GM10847 (cell line): ENCODE measurements around the gene RAB3GAP2.

Source experiments
- POLR2A ChIP-seq: IDR thresholded peaks from 2 replicates; pipeline ENCODE4 v1.6.1; 2011; ENCODE audit not compliant: insufficient read length; ENCODE audit errors: extremely low read depth

Gene RAB3GAP2, protein sequence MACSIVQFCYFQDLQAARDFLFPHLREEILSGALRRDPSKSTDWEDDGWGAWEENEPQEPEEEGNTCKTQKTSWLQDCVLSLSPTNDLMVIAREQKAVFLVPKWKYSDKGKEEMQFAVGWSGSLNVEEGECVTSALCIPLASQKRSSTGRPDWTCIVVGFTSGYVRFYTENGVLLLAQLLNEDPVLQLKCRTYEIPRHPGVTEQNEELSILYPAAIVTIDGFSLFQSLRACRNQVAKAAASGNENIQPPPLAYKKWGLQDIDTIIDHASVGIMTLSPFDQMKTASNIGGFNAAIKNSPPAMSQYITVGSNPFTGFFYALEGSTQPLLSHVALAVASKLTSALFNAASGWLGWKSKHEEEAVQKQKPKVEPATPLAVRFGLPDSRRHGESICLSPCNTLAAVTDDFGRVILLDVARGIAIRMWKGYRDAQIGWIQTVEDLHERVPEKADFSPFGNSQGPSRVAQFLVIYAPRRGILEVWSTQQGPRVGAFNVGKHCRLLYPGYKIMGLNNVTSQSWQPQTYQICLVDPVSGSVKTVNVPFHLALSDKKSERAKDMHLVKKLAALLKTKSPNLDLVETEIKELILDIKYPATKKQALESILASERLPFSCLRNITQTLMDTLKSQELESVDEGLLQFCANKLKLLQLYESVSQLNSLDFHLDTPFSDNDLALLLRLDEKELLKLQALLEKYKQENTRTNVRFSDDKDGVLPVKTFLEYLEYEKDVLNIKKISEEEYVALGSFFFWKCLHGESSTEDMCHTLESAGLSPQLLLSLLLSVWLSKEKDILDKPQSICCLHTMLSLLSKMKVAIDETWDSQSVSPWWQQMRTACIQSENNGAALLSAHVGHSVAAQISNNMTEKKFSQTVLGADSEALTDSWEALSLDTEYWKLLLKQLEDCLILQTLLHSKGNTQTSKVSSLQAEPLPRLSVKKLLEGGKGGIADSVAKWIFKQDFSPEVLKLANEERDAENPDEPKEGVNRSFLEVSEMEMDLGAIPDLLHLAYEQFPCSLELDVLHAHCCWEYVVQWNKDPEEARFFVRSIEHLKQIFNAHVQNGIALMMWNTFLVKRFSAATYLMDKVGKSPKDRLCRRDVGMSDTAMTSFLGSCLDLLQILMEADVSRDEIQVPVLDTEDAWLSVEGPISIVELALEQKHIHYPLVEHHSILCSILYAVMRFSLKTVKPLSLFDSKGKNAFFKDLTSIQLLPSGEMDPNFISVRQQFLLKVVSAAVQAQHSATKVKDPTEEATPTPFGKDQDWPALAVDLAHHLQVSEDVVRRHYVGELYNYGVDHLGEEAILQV (N-terminal part only)

DNA sequence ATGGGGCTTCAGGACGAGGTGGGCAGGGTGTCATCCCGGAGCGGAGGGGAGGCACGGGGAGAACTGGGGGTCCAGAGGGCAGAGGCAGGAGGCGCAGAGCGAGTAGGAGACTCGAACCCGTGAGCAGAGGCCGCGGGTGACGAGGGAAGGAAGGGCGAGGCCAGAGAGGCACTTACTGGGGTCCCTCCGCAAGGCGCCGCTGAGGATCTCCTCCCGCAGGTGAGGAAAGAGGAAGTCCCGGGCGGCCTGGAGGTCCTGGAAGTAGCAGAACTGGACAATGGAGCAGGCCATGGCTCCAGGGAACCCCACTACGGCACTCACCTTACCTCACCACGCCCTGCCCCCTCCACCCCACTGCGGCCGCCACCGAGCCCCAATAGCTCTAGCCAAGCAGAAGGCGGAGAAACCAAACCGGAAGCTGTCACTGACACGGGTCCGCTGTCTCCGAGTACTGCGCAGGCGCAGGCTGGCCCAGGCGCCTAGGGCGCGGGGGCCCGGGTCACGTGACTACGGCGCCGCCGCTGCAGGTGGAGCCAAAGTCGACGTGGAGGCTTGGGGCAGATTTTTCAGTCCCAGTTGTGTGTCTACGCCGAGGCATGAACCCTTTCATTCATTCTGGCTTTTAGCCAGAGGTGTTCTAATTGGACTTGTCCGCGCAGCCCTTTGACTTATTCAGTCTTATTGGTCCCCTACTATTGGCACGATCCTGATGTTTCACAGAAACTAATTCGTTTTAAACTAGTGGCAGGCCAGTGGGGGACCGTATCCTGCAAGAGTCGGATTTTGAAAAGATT is at the start of gene RAB3GAP2:
RAB3GAP2 (minus strand) TSS at position 407 of the 794 bp plus-strand sequence; CDS start at position 291, 116 bp downstream.
- peak; percentile 77 for TF ChIP-seq POLR2A

DNA sequence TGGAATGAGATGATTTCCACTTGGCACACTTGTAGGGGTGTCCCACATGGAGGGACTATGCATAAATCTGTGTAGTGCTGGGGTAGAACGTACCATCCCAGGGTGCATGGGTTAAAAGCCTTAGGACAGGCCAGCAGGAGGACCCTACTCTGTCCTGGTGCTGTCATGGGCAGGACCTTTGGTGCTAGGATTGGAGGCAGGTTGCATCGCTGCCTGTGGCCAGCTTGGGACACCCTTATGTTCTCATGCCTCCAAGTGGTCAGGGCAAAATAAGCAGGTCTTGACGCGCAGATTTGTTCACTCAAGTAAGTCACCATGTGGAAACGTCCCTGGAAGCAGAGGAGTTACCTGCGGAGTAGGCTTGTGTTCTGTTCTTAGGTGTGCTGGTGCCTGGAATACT is 49.5 kb upstream of the RAB3GAP2 start:
- no peak for TF ChIP-seq POLR2A

DNA sequence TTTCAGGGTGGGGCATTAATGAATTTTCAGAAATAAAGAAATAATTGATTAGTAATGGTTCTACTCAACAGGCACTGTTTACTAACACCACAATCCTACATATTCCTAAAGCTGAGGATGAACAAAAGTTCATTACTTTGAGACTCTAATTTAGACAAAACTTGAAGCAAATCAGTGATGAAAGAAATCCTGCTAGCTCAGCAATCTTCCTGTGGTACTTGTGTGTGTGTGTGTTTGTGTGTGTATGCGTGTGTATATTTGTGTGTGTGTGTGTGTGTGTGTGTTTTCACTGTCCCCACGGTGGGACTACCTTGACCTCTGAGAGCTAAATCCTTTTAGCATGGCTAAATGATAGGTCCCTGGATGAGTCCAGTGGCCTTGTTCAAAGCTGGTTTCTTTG is 48.5 kb upstream of the RAB3GAP2 start:
- TF ChIP-seq POLR2A = no peak

DNA sequence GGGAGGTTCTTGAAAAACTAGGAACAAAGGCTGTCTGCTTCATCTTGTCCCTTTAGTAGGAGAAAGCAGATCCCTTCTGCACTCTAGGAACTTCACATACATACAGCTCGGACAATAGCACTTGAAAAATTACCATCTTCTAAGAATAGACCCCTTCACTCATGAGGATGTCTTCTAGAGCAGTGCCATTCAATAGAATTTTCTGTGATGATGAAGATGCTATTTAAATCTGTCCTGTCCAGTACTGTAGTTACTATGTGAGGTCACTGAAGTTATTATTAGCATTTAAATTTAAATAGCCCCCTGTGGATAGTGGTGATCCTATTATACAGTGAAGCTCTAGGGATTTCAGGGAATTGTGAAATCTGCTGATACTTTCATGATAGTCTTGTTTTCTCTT is 46.4 kb upstream of the RAB3GAP2 start:
- no peak for TF ChIP-seq POLR2A

DNA sequence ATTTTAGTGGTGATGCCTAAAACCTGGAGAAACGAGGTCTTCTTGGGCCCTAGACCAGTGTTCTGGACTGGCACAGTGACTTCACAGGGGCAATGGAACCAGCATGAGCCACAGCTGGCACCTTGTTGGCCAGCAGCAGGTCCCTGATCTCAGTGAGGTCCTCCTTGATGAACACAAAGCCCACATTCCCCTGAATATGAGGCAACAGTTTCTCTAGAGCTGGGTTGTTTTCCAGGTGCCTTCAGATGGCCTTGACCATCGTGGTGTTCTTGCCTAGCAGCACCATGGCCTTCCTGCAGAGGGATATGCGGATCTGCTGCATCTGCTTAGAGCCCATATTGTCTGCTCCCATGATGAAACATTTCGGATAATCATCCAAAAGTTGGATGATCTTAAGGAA is 44.9 kb upstream of the RAB3GAP2 start:
- TF ChIP-seq POLR2A = no peak

DNA sequence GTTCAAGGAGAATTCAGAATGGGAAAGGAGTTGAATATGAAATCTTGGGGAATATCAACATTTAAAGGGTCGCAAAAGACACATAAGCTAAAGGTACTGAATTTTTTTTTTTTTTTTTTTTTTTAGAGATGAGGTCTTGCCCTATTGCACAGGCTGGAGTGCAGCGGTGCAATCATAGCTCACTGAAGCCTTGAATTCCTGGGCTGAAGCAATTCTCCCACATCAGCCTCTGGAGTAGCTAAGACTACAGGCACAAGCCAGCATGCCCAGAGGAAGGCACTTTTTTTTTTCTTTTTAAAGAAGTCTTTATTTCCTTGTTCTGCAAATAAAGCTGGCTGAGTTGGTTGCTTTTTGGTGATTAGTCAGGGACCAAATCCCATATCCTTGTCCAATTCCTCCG is 44.1 kb upstream of the RAB3GAP2 start:
- no peak for TF ChIP-seq POLR2A

DNA sequence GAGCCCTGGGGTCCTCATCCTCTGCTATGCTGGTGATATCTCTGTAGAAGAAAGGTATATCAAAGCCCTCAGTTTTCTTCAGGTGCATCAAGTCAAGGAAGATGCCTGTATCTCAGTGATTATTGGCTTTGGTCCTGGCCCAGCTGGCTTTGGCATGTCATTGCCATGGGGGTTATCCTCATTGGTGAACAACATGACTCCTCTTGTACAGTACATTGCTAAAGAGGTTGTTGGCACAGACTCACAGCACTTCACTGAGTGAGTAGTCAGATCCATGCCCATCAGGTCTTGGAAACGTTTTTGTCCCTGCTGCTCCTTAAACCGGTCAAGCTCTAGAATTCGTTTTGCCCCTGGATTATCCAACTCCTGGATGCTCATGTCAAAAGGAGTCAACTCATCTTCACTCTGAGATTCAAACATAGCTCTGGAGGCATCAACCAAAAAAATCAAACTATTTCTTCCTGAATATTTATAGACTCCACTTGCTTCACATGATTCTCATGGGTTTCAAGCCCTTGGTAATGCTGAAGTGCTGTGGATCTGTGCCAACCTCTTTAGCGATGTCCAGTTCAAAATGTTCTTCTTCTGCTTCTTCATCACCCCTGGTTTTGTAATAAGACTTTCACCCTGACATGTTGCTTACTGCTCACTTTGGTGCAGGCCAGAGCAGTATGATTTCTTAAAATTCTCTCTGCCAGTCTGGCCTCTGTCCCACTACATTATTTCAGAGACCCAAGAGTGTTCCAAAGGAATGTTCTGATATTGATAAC is 43.0 kb upstream of the RAB3GAP2 start:
- no peak for TF ChIP-seq POLR2A

DNA sequence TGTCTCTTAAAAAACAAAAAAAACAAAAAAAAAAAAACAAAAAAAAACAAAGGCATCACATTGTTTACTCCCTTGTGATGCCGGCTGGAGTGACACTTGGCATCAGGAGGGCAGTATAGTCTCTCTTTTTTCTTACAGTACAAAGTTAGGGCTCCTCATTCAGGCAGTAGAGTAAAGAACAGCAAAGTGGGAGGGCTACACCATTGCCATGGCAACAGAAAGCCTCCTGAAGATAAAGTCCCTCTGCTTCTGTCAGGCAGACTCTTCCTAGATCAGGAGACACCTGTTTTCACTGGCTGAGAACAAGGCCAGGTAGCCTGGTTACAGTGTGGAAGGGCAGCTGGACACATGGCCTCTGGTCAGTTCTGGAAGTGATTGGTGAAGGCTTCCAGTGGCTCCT is 41.3 kb upstream of the RAB3GAP2 start:
- TF ChIP-seq POLR2A = no peak

DNA sequence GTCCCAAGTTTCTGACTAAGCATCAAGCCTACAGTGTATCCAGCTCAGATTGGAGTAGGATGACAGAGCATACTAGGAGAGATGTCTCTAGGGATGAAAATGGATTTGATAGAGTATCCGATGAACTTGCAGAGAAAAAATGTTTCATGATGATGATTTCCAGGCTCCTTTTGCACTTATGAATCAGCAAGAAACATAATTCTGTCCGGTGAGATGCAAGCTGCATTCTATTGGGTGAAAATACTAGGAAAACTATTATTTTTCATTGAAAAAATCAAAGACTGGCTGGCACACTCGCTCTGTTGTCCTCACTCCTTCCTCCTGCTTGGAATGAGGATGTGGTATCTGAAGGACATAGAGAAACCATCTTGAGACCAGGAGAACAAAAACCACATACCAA is 35.4 kb upstream of the RAB3GAP2 start:
- no peak for TF ChIP-seq POLR2A

DNA sequence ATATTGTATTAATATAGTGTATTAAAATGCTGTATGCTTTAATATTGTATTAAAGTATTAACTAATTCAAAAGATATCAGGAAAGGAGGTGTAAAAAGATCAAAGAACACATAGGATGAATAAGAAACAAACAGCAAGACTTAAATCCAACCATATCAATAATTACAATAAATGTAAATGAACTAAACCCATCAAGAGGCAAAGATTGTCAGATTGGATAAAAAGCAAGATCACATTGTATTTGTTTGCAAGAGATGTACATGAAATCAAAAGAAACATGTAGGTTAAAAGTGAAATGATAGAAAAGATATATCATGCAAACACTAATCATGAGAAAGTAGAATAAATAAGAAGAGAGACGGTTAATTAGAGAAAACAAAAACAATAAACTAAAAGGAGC is 34.1 kb upstream of the RAB3GAP2 start:
- no peak for TF ChIP-seq POLR2A

DNA sequence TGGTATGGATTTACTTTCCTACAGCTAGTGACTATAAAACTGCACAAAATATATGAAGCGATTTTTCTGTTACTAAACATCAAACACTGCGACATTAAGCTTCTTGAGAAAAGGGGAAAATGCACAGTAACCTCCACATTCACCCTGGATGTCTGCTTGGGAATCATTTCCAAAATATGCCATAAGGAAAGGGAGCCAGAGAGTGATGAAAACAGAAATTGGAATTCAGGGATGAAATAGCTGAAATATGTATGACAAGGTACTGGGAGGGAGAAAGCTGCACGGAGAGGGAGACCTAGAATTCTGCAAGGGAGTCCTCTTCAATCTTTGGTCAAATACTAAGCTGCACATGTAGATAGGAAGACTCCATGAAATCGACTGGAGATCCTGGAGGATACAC is 31.6 kb upstream of the RAB3GAP2 start:
- no peak for TF ChIP-seq POLR2A

DNA sequence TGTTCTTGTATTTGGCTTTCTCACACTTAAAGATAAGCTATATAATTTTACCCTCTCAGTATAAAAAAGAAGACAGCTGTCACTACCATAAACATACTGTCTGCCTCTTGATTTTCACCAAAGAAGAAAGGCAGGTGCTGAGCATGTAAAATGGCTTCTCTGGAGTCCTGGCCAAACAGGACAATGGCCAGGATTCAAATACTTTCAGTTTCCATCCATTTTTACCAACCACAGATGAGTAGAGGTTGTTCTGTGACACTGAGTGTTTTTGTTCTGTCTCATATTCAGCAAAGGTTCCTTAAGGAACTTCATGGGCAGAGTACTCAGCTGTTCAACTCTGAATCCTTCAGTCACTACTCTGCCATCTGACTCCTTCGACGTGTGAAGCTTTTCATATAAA is 29.4 kb upstream of the RAB3GAP2 start:
- no peak for TF ChIP-seq POLR2A

DNA sequence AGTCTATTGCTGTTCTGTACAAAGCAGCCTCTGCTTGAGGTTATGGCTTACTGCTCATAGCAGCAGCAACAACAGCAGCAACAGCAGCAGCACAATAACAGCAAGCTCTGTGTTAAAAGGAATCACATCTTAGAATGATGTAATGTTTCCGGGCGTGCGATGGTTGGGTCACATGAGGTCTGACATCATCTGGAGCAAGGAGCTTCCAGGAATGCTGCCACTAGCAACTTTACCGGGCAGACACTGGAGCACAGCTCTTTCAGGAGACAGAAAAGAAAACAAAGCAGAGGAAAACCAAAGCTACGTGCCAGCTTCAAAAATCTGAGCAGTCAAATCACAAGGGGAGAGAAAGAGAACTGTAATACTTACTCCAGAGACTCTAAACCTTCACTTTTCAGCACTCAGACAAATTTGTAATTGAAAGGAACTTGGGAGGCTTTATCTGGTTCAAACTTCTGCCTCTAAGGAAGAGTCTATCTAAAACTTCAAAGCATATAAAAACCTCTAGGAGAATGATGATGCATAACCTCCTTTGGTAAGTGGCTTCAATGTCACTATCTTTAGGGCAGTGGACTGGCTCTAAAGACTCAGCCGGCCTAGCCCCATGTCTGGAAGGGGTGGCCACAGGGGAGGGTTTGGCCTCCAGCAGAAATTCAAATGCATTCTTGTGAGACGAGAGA is 28.3 kb upstream of the RAB3GAP2 start:
- TF ChIP-seq POLR2A = no peak
